ENCODE data around the gene KLHL30.

Gene KLHL30

DNA sequence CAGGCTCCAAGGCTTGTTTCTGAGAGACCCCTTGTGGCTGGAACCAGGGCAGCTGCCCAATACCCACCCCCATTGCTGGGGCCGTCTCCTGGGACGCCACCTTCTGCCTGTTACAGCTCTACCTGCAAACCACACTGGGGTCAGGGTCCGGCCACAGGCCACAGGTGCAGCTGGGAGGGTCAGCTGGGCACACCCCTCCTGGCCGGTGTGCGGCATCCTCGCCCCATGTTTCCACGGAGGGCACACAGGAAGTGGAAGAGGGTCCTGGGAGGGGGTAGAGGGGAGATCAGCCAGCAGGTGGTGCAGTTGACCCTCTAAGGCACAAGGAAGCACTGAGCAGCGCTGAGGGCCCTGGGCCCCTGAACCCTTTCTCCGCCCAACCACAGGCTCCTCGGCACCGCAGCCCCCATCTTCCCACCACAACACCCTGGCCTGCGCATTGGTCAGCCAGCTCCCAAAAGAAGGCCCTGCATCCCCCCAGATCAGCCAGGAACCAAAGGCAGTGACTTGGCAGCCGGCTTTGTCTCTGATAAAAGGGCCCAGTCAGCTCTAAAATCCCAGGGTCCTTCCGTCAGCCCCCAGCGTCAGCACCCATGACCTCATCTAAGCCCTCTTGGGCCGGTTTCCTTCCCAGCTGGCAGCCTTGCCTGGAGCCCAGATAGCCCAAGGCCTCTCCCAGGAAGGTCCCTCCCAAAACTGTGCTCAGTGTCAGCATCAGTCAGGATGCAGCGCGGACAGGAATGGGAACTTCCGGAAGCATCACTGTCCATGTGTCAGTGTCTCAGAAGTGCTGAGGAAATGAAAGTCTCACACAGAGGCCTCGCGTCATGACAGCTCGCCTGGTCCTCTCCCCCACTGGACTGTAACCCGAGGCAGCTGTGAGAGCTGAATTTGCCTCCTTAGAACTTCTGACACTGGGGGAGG lies 22.0 kb downstream of the KLHL30 start:
- peaks cover 0 to 28% (median 0%) of the 10 kb centered on the region in 11 experiments; a peak in 6 of 22 replicates for H4K20me1 ChIP-seq
- H3K4me3 ChIP-seq: peak overlapping the region in 8 of 10 experiments; percentile 62 to 75 (median 67); a peak in 16 of 20 replicates
- no peaks in the 10 kb centered on the region for H3K9me3 ChIP-seq (replicated peaks in 1 of 11)
- peak overlapping the region in 8 of 11 experiments; percentile 31 to 88 (median 82); a peak in 14 of 22 replicates for H3K9ac ChIP-seq
- no peak for TF ChIP-seq Cebpa-rat (IDR thresholded peaks at IDR 0.05)
- H3K27me3 ChIP-seq: peaks cover 7 to 19% (median 14%) of the 10 kb centered on the region in 11 experiments; a peak in 16 of 22 replicates
- H3K4me2 ChIP-seq: peak overlapping the region; percentile 84 to 98 (median 97)
- H3K27ac ChIP-seq: peak overlapping the region in 8 of 11 experiments; percentile 12 to 83 (median 48); a peak in 14 of 22 replicates
- H3K4me1 ChIP-seq: peaks cover 21 to 46% (median 35%) of the 10 kb centered on the region in 10 experiments
- 0 out of 22 replicates have a peak, but pooled peaks cover 0 to 1% (median 0%) of the 10 kb centered on the region in 11 experiments for H3K36me3 ChIP-seq

DNA sequence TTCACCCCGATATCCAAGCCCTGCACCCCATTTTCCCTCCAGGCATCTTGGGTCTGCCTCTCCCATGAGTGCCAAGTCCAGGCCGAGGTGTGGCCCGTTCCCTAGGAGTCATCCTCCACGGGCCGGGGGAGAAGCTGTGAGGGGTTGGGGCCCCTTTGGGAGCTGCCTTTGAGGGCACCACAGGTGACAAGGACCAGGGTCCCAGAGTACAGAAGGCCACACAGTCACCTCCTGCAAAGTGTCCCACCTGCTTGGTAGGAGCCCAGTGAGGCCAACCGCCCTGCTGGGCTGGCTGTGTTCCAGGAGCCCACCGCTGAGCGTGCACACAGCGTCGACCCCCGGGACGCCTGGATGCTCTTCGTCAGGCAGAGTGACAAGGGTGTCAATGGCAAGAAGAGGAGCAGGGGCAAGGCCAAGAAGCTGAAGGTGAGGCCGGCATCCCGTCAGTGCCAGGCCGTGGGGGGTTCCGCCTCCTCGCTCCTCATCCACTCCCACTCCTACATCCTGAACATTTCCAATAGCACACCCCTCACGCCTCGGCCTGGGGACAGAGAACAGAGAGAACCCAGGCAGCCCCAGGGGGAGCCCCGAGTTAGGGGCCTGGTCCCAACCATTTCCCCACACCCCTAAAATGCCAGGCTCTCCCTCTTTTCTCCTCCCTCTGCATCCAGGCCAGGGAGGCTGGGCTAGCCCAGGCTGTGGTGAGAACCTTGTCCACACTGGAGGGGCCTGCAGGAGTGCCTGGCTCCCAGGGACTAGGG lies 23.0 kb downstream of the KLHL30 start:
- Histone ChIP-seq H3K27ac (peak overlapping the region in 4 of 11 experiments; percentile 55 to 83 (median 77); a peak in 6 of 22 replicates), H4K20me1 (peaks cover 0 to 32% (median 0%) of the 10 kb centered on the region in 11 experiments; a peak in 8 of 22 replicates), H3K36me3 (peaks cover 0 to 10% (median under 1%) of the 10 kb centered on the region in 11 experiments; a peak in 8 of 22 replicates), H3K9ac (peak overlapping the region in 8 of 11 experiments; percentile 31 to 88 (median 82); a peak in 7 of 22 replicates), H3K4me2 (peak overlapping the region; percentile 84 to 98 (median 97); a peak in 20 of 22 replicates), H3K4me3 (no peak overlapping the region), H3K4me1 (peaks cover 21 to 44% (median 32%) of the 10 kb centered on the region in 10 experiments), H3K27me3 (peaks cover 7 to 19% (median 14%) of the 10 kb centered on the region in 11 experiments; a peak in 16 of 22 replicates), H3K9me3 (replicated peaks in 1 of 11) (no peaks in the 10 kb centered on the region)
- no peak for TF ChIP-seq Cebpa-rat (IDR thresholded peaks at IDR 0.05)

DNA sequence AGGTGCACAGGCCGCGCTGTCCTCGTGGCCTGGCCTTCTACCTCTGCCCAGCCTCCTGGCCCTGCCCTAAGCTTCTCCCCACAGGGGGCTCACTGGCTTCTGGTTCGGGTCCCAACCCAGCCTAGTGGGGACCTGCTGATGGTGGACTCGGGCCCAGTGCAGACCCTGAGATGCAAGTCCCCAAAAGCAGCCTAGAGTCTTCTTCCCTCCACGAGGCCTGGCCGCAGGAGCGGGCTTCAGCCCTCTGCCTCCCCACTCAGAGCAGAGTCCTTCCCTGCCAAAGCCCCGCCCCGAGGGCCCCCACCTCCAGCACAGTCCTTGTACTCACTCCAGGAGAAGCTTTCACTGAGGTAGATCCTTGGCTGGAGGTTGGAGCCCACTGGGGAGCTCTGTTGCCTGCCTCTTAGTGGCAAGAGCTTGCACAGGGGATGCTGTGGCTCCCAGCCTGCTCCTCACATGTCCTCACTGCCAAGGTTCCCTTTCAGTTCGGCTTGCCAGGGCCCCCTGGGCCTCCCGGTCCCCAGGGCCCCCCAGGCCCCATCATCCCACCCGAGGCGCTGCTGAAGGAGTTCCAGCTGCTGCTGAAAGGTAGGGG lies 23.9 kb downstream of the KLHL30 start:
- Histone ChIP-seq H3K4me2 (peak overlapping the region in 3 of 11 experiments; percentile 11 to 98 (median 97); a peak in 3 of 22 replicates), H4K20me1 (peaks cover 0 to 36% (median 0%) of the 10 kb centered on the region in 11 experiments; a peak in 8 of 22 replicates), H3K4me3 (no peak overlapping the region), H3K9me3 (replicated peaks in 1 of 11) (no peaks in the 10 kb centered on the region), H3K36me3 (peaks cover 0 to 19% (median 9%) of the 10 kb centered on the region in 11 experiments; a peak in 19 of 22 replicates), H3K4me1 (peaks cover 21 to 45% (median 32%) of the 10 kb centered on the region in 10 experiments), H3K27ac (peak overlapping the region in 2 of 11 experiments; percentile 8 to 22; a peak in 2 of 22 replicates), H3K27me3 (peaks cover 7 to 19% (median 14%) of the 10 kb centered on the region in 11 experiments; a peak in 16 of 22 replicates), H3K9ac (peak overlapping the region in 2 of 11 experiments; percentile 9 to 44; a peak in 1 of 22 replicates)
- TF ChIP-seq Cebpa-rat (IDR thresholded peaks at IDR 0.05): no peak

DNA sequence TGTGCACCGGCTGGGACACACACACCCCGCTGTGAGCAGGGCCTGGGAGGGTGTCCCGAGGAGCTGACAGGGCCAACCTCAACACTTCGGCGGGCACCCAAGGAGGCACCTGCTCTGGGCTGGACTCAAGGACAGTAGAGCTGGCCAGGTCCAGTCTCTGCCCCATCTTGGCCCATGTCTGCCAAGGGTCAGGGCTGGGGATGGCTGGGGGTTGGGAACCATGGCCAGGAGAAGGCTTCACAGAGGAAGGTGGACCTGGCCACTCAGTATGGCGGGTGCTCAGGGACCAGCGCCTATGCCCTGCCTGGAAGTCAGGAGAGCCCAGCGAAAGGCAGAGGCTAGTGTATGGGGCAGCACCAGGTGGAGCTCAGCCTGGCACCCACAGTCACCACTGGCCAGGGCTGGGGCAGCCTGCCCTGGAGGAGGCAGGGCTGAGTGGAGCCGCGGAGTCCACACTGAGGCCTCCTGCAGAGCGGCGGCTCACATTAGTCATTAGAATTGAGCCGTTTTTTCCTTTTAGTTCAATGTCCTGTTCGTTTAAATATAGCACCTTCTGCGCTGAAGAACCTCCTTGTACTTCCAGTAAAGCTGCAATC lies 24.5 kb downstream of the KLHL30 start:
- no peak for TF ChIP-seq Cebpa-rat (IDR thresholded peaks at IDR 0.05)
- Histone ChIP-seq H3K9me3 (replicated peaks in 1 of 11) (no peaks in the 10 kb centered on the region), H3K27ac (no peak overlapping the region), H3K36me3 (peaks cover 5 to 25% (median 15%) of the 10 kb centered on the region in 11 experiments), H3K27me3 (peaks cover 7 to 19% (median 14%) of the 10 kb centered on the region in 11 experiments; a peak in 16 of 22 replicates), H3K9ac (peak overlapping the region in 1 of 11 experiments; percentile 44; a peak in 1 of 22 replicates), H4K20me1 (peaks cover 0 to 36% (median 0%) of the 10 kb centered on the region in 11 experiments; a peak in 8 of 22 replicates), H3K4me1 (peaks cover 21 to 50% (median 35%) of the 10 kb centered on the region in 10 experiments), H3K4me2 (peak overlapping the region in 2 of 11 experiments; percentile 11 to 97; a peak in 3 of 22 replicates), H3K4me3 (no peak overlapping the region)

DNA sequence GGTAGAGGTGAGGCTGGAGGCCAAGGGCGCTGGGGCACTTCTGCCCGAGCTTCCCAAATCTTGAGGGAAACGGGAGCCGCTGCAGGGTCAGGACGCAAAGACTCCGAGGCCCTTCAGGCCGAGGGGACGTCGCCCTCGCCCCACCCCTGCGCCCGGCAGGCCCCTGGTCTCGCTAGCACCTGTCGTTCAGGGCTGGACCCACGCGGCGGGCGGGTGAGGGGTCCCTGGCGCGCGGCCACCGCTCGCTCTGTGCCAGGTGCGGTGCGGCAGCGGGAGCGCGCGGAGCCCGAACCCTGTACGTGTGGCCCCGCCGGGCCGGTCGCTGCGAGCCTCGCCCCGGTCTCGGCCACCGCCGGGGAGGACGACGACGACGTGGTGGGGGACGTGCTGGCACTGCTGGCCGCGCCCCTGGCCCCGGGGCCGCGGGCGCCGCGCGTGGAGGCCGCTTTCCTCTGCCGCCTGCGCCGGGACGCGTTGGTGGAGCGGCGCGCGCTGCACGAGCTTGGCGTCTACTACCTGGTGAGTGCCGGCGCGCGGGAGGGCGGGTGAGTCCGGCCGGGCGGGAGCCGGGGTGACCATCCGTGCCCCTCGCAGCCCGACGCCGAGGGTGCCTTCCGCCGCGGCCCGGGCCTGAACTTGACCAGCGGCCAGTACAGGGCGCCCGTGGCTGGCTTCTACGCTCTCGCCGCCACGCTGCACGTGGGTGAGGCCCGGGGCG lies 25.2 kb downstream of the KLHL30 start:
- Histone ChIP-seq H3K27me3 (peaks cover 7 to 19% (median 14%) of the 10 kb centered on the region in 11 experiments; a peak in 16 of 22 replicates), H3K4me2 (no peak overlapping the region)

DNA sequence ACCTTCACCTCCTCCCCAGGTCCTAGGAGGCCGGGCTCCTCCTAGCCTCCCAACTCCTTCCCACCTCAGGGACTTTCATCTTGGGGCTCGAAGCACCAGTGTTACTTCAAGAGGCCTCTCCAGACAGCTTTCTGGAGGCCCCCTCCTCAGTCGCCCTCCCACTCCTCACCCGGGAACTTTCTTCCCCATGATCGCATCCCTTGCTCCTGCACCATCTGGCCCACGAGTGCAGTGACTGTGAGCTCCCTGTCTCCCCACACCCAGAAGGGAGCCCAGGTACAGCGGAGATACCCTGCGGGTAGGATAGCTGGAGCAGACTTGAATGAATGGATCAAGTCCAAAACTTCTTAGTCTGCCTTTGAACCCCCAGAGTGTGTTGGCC lies 26.4 kb downstream of the KLHL30 start:
- 0 out of 22 replicates have a peak overlapping the region, but pooled peaks of 1 of the 11 experiments have one; percentile 7 for H3K27ac ChIP-seq
- peaks cover 18 to 59% (median 44%) of the 10 kb centered on the region in 10 experiments for H3K4me1 ChIP-seq
- H3K27me3 ChIP-seq: peaks cover 0 to 8% (median 3%) of the 10 kb centered on the region in 11 experiments; a peak in 13 of 22 replicates
- no peaks in the 10 kb centered on the region for H3K9me3 ChIP-seq (replicated peaks in 1 of 11)
- TF ChIP-seq Cebpa-rat (IDR thresholded peaks at IDR 0.05): no peak
- H3K36me3 ChIP-seq: peaks cover 21 to 43% (median 31%) of the 10 kb centered on the region in 11 experiments
- H3K4me2 ChIP-seq: no peak overlapping the region
- no peak overlapping the region for H3K4me3 ChIP-seq
- H3K9ac ChIP-seq: no peak overlapping the region
- peaks cover 0 to 31% (median 0%) of the 10 kb centered on the region in 11 experiments; a peak in 8 of 22 replicates for H4K20me1 ChIP-seq

More for the DNA sequence above, 25.2 kb downstream of the KLHL30 start:
- H3K9ac ChIP-seq: no peak overlapping the region
- no peak for TF ChIP-seq Cebpa-rat (IDR thresholded peaks at IDR 0.05)
- H3K4me3 ChIP-seq: no peak overlapping the region
- peaks cover 12 to 31% (median 22%) of the 10 kb centered on the region in 11 experiments for H3K36me3 ChIP-seq
- H4K20me1 ChIP-seq: peaks cover 0 to 32% (median 0%) of the 10 kb centered on the region in 11 experiments; a peak in 7 of 22 replicates
- H3K27ac ChIP-seq: no peak overlapping the region
- H3K9me3 ChIP-seq (replicated peaks in 1 of 11): no peaks in the 10 kb centered on the region
- peaks cover 21 to 57% (median 42%) of the 10 kb centered on the region in 10 experiments for H3K4me1 ChIP-seq
